NCI-H2196 (cell line): ENCODE measurements around the gene WNT7B.
A peak's percentile ranks its signal among the peaks of the same experiment; 100 is the strongest.

Source experiments
- DNase-seq: peaks from one replicate; lab custom pipeline; 2025; ENCODE audit not compliant: unreplicated experiment; lab: John Stamatoyannopoulos, UW

Gene WNT7B

DNA sequence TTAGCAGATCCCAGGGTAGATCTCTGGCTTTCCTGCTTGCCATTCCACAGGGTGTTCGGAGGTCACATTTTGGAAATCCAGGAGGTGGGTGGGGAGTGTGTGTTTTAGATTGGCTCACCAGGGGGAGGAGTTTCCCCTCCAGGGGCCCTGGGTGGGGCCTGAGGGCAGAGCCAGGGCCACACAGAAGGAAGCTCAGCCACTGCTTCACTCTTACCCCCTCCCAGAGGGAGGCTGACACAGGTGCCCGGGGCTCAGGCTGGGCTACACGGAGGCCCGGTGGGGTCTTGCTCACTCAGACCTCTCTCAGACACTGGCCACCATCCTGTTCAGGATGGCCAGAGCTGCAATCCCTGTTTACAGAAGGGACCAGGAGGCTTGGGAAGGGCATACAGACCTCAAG is 2.5 kb downstream of the WNT7B start:
- DNase-seq = no peak

DNA sequence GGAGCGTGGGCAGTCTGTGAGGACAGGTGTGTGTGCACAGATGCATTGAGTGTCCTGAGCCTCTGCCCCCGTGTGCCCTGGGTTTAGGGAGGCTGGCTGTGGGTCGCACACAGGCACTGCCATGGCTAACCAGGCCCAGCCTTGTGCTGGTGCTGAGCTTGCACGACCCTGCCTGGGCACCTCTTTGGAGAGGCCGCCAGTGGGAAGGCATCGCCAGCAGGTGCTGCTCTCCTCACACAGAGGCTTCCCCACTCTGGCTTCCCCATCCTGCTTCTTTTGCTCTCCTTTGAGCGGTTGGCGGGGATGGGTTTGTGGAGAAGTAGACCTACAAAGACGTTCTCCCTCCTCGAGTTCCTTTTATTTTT is 4.1 kb downstream of the WNT7B start:
- no peak for DNase-seq

DNA sequence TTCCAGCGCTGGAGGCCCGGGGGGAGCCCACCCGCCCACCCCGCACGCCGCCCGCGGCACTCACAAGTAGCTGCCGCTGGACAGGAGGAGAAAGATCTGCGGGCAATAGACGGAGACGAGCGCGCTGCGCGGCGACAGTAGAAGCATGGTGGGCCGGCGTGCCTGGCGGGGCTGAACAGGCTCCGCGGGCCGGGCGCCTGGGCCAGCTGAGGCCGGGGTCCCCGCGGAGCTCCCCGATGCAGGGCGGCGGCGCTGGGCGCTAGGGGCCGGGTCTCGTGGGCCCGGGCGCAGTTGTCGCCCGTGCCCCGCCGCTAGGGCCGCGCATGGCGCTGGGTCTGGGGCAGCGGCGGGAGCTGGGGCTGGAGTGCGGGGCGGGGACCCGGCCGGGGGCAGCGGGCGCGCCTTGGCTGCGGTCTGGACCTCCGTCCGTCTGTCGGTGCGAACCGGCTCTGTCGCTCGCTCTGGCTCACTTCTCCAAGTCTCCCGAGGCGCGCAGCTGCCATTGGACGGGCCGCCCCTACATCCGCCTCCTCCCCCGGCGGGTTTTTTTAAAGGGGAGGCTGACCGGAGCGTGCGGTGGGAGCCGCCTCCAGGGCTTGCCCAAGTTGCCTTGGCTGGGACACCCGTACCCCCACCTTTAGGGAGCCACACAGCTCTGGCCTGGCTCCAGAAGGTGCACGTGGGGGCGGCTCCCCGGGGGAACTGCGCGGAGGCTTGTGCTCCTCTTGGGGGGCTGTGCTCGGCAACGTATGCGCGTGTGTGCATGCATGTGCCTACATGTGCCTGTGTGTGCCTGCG is 4.7 kb downstream of the WNT7B start:
- DNase-seq = no peak

DNA sequence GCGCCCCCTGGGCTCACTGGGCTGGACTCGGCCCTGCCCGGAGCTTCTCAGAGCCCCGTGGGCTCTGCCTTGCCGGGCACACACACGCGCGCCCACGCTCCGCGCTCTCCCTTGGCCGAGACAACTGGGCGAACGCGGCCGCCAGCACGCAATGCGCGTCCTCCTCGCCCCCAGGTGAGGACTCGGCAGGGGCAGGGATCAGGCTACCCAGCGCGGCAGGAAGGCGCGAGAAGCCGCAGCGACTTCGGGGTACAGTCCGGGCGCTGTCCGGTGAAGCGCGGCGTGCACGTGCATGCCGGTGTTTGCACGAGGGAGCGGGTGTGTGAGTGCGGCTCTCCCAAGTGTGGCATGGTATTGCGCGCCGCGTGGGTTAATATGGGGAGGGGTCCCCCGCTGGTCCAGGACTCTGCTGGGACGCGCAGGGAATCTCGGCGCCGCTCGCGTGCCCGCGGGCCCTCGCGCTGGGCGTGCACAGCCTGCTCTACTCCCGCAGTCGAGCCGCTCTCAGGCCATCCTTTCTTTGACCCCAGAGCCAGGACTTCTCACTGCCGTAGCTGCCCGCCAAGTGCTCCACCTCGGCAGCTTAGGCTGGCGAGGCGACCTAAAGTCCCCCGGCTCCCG is 5.4 kb downstream of the WNT7B start:
- DNase-seq = no peak

DNA sequence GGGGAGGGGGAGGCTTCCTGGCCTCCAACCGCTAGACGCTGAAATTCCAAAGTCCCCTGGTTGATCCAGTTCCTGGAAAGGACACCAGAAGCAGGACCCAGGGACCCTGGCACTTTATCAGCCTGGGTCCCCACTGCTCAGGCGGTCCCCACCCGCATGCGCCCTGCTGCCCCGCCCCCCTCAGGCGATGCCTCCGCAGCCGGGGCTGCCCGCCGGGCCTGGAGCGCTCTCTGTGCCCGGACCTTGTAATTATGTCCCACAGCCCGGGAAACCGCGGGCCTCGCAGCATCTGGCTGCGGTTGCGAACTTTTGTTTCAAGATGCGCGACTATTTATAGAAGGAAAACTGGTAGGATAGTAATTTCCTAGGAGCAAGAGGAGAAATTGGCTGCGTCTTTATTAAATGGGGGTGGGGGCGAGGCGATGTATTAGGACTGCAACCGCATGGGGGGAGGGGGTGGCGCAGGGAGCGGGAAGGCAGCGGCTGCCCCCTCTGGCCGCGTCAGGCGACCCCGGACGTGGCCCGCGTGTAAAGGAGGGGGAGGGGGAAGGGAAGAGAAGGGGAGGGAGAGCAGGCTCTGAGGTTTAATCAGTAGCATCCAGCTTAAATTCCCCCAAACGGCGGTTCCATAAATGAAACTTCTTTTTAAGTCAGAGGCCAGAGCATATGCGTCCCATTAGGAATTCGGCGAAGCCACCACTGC is 6.1 kb downstream of the WNT7B start:
- DNase-seq = no peak

DNA sequence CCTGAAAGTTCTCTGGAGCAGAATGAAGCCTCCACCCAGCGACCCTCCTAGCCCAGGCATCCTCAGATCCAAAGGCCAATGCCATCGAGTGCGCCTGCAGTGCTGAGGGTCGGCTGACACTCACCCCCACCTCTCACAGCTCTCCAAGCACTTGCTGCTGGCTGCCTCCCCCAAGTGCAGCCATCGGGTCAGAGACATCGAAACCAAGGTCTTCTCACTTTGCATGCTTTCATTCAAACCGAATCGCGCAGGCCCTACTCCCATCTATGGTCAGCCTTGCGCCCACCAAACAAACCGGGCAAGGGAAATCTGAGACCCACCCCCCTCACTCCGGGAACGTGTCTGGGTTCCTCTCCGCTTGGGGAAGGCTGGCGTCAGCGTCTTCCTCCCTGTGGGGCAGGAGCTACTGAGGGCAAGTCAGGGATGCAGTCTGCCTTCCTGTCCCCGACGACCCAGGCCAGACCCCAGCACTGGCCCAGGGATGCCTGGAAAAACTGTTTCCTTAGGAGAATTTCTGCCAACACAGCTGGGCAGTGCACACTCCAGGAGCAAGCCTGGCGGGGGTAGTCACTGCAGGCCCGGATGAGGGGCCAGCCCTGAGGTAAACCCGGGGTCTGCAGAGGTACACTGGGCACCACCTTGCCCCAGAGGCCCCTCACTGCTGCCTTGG is 7.0 kb downstream of the WNT7B start:
- DNase-seq = no peak

DNA sequence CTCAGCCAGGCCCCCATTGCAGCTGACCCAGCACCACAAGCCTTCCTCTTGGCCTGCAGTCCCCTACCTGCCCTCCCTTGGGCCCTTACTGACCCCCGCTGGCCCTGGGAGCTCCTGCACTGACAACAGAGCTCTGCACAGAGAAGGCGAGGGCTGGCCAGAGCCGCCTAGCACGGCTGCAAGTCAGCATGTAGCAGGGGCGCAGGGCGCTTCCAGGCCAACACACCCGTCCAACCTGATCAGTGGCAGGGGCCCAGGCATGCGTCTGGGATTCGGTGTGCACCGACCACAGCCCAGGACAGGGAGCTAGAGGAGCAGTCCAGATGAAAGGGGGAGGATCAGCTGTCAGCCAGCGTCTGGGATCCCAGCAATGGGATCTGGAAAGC is 7.6 kb downstream of the WNT7B start:
- DNase-seq = no peak

DNA sequence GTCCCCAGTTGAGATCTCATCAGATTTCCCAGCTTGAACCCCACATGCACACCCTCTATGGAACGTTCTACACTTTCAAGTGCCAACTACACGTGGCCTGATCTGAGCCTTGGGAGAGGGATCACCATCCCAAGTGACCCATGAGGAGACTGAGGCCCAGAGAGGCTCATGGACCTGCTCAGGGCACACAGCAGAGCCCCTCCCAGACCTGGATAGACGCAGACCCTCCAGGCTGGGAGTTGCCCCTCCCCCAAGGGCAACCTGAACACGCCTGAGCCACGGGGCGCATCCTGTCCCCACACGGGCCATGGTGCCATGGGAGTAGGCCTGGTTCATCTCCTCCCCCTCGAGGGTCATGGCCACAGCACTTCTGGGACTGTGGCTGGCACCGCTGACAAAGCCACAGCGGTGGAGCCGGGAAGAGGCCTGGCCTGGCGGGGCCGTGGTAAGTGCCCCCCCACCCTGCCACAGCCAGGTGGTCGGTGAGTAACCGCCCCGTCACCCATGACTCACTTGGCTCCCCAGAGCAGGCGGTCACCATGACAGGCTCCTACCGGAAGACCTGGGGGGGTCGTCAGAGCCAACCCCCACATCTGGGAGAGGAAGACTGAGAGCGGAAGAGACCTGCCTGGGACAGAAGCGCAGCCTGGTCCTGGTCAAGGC is 8.1 kb downstream of the WNT7B start:
- DNase-seq = no peak

DNA sequence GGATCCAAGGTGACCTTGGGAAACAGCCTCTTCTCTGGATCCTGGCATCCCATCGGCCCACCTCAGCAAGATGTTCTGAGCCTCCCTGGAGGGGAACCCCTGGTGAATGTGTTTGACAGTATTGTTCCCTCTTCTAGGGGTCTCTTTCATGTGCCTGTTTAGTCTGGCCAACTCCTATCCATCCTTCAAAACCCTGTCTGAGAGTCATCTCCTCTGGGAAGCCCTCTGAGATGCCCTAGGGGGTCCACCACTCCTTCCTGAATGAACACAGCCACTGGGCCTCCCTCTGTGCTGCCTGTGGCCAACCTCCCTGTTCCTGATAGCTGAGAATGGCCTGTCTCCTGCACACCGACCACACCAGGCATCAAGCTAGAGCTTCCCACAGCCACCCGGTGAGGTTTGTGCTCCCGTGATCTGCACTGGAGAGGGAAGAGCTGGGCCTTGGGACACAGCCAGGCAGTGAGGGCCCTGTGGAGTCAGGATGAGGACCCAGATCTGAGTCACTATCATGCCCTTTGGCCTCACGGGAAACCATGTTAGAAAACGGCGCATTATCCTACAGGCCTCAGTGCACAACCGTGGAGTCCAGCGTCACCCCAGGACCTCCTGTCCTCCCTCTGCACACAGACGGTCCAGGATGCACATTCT is 8.8 kb downstream of the WNT7B start:
- no peak for DNase-seq

DNA sequence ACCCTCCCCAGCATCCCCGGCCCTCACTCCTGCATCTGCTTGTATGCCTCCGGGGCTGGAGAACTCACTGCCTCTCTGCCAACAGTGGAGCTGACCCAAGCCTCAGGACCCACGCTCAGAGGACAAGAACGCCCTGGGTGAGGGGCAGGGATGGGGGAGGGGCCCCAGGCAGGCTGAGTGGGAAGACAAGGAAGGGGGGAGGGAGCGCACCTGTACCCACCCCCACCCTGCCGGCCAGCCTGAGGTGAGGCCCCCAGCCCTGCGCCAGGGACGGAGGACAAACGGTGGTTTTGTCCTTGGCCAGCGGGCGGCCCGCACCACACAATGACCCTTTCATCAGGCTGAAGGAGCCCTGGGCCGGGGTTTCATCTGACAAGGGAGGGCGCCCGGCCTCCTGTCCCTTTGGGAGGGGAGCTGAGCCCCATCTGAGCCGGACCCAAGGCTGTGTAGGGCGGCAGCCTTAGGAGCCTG is 10.0 kb downstream of the WNT7B start:
- DNase-seq = no peak

DNA sequence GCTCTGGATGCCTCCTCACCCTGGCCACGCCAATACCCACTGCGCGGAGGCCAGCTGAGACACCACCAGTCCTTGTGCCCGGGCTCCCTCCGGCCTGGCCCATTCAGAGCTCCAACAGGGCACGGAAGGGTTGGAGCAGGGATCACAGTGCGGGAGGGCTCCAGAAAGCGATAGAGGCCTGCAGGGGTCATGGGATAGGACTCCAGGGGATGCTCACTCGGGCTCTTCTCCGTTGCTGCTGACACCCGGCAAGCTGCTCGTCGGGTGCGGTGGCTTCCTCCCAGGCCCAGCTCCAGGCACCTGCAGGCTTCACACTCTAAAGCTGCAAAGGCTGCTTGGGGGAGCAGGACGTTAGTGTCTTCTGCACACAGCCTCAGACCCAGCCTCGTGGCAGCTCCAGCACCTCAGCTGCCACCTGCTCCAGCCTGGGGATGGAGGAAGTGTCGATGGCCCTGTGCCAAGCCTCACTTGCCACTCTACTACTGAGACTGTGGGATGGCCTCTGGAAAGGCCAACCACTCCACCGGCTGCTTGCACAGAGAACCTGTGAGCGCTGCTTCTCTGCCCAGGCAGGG is 10.6 kb downstream of the WNT7B start:
- peak; percentile 89 for DNase-seq

DNA sequence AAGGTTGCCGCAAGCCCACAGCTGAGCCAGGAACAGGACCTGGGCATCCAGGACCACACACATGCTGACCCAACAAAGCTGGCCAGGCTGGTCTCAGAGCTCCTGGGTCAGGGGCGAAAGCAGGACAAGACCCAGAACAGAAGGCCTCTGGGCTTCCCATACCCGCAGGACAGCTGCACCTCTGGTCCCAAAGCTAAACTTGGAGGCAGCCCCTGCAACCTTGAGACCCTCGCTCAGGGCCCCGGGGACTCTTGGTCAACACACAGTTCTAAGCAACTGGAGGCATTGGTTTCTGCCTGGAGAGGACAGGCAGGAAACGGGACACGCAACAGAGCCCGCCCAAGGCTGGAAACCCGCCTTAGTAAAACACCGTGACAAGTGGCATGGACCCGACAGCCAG is 11.4 kb downstream of the WNT7B start:
- no peak for DNase-seq

DNA sequence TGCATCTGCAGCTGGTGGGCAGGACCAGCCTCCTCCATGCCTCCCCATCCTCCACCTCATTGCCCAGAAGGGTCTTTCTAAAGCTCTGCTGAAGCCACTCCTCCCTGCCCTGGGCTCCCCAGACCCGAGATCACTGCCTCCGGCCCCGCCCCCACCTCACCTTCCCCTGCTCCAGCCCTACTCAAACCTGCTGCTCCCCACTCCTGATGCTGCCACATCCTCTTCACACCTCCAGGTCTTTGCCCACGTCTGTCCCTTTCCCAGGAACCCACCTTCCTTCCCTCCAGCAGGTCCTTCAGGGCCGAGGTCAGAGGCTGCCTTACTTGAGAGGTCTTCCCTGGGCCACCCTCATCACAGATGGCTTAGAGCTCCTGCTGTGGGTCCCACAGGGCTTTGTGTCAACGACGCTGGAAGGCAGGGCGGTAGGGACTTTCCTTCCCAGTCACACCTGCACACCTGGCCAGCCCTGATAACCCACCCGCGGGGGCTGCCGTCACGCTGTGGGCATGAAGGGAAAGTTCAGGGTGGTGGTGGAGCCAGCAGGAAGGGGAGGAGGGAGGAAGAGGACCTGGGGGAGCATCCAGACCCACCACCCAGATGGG is 11.9 kb downstream of the WNT7B start:
- DNase-seq = no peak

DNA sequence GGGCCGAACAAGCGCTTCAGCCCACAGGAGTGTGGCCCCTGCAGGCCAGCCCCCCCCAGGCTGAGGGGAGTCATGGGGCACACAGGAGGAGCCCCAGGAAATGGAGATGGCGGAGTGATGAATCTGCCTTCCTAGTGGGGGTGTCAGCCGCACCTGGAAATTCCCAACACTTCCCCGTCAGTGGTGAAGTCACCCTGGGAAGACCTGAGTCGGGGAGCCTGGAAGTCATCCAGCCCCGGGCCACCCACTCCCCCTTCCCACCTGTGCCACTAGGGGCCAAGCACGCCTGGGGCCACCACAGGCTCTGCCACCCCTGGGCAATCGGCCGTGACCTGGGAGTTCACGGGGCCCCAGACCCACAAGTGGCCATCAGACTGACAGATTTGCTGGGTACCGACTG is 12.6 kb downstream of the WNT7B start:
- no peak for DNase-seq

DNA sequence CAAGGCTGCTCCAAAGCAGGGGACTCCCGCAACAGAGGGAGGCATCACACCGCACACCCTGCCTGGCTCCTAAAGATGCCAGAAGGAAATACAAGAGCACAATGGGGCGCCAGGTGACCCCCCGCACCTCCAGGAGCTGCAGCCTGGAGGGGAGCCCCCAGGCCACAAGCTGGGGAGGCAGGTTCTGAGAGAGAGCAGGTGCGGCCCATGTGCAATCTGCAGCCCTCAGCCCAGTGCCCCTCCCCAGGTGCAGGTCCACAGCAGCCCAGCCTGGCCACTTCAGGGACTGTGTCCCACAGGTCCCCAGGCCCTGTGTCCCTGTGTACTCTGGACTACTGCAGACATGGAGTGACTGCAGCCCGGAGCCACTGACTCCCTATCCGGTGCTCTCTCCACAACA is 13.1 kb downstream of the WNT7B start:
- DNase-seq = no peak

DNA sequence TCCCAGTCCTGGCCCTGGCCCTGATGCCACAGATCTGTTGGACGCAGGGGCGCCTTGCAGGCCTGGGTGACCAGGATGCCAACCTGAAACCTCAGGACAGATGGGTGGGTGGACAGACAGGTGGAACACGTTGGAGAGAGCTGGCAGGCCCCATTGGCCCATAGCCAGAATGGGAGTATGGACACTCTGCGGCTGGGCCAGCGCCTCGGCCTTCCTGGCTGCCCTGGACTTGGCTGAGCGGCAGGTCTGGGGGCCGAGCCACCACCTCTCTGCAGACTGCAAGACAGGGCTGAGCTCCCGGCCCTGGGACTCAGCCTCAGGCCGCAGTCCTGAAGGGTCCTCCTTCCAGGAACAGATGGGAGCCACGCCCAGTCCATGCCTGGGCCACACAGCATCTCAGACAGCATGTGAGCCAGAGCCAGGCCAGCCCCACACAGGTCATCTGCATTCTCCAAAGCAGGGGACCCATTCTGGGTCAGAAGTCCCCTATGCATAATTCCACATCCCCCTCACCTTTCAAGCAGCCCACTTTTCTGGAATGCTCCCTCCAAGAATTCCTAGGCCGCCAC is 14.1 kb downstream of the WNT7B start:
- no peak for DNase-seq

DNA sequence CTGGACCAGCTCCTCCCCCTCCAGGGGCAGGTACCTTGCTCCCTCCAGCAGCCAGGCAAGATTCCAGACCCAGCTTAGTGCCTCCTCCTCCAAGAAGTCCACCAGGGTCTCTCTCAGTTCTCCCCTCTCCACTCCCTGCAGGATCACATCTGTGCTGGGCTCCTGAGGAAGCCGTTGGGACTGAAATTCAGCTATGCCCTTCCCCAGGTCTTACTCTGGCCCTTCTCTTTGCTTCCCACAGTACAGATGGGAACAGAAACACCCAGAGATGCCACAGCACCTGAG is 14.6 kb downstream of the WNT7B start:
- no peak for DNase-seq

DNA sequence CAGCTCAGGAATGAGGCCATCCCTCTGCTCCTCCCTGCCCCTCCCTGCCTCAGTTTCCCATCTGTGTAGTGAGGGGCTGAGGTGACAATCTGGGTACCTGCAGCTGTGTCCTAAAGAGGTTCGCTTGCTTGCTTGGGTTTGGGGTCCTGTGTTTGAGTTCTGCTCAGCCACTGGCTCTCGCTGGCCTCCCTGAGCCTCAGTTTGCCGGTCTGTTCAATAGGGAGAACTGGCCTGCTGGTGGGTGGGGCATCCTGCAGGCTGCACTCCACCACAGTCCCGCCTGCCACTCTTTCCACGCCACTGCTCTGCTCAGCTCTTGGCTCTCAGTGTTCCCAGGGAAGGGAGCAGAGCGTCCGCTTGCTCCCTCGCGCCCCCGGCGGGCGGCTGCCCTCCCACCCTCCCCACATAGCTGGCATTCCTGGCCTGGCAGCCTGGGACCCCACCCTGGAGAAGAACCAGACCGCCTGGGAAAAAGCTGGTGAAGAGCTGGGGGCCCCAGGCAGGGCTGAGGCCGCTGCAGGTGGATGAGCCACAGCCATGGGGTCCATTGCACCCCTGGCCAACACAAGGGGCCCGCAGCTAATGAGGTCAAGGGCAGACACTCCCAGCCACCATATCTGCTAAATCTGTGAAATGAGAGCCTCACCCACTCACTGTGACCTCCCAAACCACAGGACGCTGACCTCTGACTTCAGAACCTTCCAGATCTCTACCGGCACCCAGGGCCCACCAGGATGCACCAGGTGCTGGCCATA is 15.1 kb downstream of the WNT7B start:
- no peak for DNase-seq
